ENCODE results near the gene ZDHHC11B.
"Not testable (repeated sequence)": the region's sequence is repeated elsewhere in the genome, so short reads cannot be mapped to it uniquely, and the experiment has no call there.

DNA sequence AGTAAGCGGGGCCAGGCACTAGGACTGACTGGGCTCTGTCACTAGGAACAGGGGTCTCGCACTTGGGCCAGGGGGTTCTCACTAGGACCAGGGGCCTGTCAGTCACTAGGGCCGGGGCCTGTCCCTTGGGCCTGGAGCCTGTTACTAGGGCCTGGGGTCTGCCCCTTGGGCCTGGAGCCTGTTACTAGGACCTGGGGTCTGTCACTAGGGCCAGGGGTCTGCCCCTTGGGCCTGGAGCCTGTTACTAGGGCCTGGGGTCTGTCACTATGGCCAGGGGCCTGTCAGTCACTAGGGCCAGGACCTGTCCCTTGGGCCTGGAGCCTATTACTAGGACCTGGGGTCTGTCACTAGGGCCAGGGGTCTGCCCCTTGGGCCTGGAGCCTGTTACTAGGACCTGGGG lies 102.3 kb downstream of the ZDHHC11B start:
- not testable (repeated sequence) for TF ChIP-seq CTCF, POLR2A, POLR2AphosphoS5 (IDR thresholded peaks at IDR 0.05)
